NCI-H146 (cell line): Measurements from ENCODE around the gene BTG1.

ENCODE experiments used
- DNase-seq: peaks from one replicate; lab custom pipeline; 2025; lab: John Stamatoyannopoulos, UW

The BTG1 gene

DNA sequence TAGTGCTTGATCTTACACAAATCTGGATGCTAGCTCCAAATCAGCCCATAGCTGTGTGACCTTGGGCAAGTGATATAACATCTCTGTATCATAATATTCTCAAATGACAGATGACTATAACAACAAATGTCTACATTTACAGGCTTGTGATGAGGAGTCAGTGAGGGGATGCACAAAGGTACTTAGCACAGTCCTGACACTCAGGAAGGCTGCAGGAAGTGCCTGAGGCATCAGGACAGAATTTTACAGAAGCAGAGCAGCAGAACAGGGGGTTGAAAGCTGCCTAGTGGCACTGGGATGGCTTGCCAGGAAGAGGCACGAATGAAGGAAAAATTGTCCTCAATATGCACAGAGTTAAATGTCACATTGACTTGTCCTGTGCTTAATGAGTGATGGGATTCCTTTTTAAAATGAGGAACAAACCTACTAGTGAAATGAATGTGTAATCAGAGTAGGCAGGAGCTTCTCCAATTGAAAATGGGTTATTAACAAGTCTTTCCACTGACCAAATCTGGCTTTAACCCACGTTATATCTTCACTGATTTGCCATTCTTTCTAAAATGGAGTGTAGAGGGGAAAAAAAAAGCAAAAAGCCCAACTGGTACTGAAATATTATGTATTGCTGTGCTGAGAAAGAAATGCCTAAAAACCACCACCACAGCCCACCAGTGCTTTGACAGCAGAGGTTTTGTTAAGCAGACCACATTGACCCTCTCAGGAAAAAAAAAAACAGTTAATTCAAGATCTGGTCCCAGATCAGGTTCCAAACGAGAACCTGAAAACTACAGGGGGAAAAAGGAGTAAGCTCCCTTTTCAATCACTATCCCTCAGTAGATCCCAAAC, 11.6 kb downstream of the BTG1 start:
- no peak for DNase-seq

DNA sequence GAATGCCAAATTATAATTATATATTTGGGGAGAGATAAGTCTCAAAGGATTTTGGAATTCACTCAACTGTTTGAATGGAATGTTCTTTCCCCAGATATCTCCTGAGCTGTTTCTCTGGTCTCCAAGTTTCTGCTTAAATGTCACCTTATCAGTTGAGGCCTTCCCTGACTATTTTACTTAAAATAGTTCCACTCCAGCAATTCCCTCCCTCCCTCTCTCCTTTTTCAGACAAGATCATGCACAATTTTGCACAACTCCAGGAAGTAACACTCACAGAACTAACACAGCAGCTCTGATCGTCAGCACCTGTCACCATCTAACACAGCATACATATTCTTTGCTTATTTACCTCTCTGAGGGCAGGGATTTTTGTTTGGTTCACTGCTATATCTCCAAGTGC, 12.5 kb downstream of the BTG1 start:
- DNase-seq = no peak

DNA sequence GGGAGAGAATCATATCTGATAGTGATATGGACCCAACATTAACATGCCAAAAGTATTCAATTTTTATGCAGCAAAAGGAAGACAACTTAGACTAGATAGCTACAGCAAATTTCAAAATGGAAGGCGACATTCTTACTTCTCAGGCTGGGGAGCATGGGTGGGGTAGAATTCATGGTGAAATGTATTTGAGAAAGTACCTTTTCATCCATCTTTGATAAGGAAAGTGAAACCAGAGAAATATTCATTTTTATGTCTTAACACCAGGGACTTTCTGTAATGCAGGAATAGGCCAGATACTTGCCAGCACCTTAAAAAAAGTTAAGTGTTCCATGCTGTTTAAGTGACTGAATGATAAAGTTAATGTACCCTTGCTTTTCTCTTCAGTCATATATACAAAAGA, 13.4 kb downstream of the BTG1 start:
- no peak for DNase-seq

DNA sequence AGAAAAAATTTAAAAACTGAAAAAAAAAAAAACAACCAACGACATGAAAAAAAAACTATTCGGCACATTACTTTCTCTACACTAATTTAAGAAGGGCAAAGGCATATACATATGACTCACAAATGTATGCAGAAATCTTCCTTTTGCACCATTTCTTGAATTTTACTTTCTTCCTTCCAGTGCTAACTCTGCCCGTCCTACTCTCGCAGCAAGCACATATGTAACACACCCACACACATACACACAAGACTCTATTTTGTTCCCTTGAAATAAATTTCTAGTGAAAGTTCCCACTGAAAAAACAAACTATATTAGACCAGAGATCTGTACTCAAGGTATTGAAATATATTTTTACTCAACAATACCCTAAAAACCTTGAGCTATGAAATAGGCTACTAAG, 14.6 kb downstream of the BTG1 start:
- DNase-seq = no peak

DNA sequence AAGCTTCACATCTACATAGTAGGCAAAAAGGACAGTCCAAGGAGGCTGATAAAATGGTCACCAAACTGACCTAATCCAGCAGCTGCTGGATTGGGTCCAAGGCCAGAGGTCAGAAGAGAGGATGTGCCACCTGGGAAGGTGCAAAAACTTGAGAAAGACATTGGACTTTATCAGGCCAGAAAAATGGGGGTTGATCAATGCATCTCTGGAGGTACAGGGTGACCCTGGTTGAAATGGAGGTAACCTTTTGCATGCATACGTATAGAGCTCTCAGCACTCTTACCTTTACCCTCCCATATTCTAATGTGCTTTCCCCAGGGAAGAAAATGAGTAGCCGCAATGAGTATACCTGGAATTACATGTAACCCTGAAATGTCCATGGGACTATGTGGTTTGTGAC, 16.0 kb downstream of the BTG1 start:
- DNase-seq = no peak

DNA sequence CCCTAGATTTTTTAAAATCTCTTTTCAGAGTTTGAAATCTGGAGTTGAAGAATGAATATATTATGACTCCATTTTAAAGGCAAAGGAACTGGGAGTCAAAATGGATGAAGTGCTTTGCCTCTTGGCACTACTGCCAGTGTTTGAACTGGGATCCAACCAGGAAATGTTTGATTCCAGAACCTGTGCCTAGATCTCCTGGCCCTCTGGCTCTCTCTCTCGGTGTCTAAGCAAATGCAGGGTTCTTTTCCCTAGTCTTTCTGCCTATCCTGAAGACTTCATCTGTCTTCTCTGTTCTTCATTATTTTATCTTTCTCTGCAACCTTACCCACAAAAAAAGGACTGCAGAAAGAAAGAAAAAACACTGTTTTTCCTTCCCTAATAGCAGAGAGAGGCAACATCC, 17.0 kb downstream of the BTG1 start:
- DNase-seq = no peak

DNA sequence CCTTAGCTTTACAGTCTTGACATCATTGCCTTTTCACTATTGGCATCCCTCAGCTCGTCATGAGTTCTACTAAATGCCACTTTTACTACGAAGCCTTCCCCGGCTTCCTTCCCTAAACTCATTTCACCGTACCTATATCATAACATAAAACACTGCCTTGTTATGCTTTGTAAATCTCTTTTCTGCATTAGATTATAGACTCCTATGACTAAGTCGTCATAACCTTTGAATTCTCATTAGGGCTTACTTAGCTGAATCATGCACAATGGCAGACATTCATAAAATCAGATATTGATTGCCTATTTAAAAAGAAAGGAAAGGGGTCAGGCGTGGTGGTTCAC, 21.0 kb downstream of the BTG1 start:
- DNase-seq = no peak

DNA sequence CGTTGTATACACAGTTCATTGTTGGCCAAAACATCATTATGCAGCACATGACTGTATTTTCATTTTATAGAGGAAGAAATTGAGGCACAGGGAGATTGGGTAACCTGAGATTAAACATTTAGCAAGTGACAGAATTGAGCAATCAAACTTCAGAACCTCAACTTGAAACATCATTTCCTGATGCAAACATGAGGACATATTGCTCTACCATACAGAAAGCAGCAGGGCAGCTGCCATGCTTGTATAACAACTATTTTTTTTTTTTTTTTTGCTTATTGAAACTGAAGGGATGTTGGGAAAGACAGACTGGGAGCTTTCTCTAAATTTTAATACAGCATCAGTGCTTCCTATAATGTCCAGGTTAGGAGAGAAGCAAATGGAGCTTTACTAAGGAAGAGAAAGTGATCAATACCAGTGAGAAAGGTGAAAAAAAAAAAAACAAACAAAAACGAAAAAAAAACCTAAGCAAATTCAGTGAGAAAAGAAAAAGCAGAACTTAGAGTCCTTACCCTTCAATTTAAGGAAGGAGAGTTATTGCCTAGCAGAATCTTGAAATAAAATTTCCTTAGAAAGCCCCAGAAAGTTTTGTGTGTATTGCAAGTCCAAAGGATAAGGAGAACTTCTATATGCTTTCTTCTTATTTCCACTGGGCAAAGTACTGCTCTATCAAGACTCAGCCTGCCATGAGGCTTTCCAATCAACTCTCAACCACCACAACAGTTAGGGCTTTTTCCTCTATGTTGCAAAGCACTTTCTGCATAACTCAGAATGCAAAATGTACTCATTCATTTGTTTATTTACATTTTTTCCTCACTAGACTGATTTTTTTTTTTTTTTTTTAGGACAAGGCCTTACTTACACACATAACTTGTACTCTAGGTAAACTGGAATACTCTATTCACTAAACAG, 21.6 kb downstream of the BTG1 start:
- DNase-seq = no peak

DNA sequence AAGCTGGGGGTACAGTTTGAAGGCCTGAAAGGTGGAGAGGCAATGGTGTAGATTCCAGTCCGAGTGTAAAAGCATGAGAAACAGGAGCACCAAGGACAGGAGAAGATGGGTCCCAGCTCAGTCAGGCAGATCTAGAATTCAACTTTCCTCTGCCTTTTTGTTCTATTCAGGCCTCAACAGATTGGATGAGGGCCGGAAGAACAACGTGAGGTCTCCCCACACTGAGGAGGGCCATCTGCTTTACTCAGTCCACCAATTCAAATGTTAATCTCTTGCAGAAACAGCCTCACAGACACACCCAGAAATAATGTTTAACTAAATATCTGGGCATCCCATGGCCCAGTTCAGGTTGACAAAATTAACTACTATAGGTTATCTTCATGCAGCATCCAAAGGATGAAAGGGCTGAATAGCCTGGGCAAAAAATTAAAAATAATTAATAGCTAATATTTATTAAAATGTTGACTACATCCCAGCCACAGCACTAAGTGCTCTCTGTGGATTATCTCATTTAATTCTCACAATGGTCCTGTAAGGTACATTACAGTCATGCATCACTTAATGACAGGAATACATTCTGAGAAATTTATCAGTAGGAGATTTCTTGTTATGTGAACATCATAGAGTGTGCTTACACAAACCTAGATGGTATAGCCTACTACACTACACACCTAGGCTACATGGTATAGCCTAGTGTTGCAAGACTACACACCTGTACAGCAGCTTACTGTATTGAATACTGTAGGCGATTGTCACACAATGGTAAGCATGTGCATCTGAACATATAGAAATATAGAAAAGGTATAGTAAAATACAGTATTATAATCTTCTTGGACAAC, 22.5 kb downstream of the BTG1 start:
- no peak for DNase-seq

DNA sequence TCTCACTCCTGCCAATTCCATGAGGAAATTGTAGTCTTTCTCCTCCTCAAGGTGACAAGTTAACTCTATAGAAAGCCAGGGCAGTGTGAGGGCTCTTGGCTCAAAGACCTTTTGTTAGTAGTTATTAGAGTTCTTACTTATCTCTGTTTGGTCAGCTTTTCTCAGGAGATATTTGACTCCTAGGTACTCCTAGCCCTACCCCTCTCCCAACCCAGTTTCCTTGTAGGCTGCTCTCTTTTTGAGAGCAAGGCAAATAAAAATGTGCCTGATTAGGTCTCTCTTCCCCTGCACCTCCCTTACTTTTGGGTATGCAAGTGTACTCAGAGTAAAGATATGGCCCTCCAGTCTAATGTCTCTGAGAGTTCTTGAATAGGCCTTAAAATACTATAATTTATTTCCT, 23.8 kb downstream of the BTG1 start:
- DNase-seq = no peak

DNA sequence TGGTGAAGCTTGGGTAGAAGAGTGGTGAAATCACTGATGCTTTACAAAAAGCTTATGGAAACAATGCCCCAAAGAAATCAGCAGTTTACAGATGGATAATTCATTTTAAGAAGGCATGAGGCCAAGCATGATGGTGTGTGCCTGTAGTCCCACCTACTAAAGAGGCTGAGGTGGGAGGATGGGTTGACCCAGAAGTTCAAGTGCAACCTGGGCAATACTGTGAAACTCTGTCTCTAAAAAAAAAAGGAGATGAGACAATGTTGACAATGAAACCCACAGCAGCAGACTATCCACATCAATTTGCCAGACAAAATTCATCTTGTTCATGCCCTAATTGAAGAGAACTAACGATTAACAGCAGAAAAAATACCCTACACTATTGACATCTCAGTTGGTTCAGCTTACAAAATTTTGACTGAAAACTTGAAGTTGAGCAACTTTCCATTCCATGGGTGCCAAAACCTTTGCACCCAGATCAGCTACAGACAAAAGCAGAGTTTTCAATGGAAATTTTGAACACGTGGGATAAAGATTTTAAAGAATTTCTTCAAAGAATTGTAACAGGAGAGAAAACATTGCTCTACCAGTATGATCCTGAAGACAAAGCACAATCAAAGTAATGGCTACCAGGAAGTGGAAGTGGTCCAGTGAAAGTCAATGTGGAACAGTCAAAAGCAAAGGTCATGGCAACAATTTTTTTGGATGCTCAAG, 26.7 kb downstream of the BTG1 start:
- no peak for DNase-seq

DNA sequence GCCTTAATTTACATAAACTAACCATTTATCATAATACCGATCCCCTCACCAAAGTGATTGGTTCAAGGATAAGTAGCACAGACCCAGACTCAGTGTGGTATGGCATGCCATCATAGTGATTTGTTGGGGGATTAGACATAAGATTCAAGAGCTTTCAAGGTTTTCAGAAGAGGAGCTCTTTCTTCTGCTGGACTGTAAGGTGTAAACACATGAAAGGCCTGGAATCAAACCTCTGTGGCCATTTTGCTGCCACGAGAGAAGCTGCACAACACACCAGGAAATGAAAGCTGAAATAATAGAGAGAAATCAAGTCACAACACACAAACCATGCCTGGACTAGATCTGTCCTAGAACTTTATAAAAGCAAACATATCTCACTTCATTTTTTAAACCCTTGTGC, 30.8 kb downstream of the BTG1 start:
- no peak for DNase-seq

DNA sequence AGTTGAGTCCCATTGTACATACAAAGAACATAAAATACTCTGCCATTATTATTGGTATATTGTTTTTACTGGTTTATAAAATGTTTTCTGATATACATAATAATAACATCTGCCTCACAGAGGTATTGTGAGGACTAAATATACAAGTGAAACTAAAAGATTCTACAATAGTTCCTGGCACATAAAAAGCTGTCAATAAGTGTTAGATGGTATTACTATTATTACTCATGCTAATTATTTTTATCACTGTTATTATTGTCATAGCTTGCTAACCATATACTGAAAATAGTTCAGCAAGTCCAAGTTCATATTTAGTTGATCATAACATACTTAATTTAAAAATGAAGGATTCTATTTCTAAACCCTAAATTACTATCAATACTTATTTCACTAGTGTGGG, 34.4 kb downstream of the BTG1 start:
- DNase-seq = no peak

DNA sequence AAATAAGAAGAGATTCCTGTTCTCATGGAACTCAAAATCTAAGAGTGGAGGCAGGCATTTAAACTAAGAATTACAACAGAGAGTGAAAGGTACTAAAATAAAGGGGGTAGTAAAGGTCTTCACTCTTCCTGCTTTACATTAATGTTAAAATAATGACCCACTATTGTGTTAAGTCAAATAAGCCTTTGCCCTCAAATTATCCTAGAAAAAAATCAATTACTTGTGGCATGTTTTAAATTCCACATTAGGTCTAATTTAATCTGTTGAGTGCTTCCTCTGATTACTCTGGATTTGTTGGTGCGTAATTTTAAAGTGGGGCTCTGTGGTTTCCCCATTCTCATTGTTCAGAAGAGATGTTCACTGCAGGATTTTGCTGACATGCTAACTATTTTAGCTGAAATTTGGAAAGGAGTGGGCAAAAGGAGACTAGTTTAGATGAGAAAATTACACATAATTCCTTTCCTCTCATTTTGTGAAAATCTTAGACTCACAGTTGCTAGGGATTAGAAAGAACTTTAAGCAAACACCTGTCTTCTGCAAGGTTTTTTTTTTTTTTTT, 35.5 kb downstream of the BTG1 start:
- DNase-seq = peak; percentile 39

DNA sequence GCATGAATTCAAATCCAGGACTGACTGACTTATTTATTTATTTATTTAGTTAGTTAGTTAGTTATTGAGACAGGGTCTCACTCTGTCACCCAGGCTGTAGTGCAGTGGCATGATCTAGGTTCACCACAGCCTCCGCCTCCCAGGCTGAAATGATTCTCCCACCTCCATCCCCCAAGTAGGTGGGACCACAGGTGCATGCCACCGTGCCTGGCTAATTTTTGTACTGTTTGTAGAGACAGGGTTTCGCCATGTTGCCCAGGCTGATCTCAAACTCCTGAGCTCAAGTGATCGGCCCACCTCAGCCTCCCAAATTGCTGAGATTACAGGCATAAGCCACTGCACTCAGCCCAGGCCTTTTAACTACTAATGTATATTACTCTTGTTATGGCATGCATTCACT, 36.0 kb downstream of the BTG1 start:
- DNase-seq = no peak

DNA sequence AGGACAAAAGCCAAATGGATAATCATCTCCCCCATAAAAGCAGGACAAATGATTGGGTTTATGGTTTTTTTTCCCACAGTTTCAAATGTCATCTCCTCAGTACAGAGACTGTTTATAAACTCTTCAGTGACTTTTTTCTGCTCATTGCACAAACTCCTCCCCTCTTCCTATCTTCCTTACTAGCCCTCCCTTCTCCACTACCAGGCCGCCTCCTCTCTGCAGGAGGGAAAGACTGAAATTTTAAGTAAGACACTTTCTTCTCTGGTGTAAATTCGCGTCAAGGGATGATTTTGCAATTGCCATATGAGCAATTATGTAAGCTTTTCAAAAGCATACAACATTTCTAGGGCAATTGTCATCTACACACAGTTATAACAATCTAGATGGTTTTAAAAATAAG, 37.0 kb downstream of the BTG1 start:
- DNase-seq = peak; percentile 27

DNA sequence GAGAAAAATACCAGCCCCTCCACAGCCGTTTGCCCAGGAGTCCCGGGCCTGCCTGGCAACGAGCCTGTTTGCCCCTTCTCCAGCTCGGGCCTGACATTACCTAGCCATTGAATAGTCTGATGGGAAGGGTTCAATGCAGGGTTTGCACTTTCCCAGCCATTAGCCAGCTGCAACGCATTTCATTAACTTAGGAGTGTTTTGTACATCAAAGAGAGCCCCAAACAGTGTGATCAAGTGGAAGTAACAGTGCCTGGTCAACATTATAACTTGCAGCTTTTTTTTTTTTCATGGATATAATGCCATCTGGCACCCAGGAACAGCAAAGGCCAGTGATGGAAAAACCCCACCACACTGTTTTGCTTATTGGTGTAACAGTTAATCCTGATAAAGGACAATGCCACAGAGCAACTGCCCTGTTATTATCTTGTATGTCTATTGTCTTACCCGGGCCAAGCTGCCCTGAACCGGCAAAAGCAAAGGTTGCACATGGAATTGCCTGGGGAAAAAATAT, 38.0 kb downstream of the BTG1 start:
- DNase-seq = peak; percentile 90

DNA sequence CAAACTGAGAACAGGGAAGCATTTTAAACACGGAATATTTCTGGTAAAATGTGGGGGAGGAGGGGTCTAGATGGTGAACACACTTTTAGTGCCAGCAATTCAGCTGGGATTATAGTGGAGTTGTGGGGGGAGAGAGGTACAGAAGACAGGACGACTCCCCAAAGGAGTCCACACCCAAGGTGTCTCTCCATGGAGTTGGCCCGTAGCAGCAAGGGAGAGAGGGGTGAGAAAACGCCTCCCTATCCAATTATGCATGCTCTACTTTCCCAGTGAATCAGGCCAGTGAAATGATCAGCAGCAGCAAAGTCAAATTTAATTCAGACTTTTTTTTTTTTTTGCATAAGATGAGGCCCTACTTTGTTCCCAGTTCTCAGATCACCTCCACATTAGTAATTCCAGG, 38.6 kb downstream of the BTG1 start:
- no peak for DNase-seq

DNA sequence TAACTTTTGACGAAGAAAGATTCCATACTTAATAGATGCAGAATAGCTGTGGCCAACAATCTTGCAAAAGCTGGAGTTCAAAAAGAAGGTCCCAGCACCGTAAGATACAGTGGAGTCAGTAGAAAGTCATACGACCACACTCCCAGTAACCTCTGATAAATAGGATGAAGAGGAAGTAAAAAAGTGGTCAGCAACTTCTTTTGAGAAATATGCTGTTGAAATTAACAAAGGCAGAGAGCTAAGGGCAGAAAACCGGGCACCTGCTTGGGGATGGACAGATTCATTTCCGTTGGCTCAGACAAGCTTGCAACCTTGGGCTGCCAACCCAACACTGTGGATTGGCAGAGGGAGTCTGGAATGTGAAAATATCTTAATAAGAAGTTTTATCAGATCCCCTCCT, 40.0 kb downstream of the BTG1 start:
- DNase-seq = no peak

DNA sequence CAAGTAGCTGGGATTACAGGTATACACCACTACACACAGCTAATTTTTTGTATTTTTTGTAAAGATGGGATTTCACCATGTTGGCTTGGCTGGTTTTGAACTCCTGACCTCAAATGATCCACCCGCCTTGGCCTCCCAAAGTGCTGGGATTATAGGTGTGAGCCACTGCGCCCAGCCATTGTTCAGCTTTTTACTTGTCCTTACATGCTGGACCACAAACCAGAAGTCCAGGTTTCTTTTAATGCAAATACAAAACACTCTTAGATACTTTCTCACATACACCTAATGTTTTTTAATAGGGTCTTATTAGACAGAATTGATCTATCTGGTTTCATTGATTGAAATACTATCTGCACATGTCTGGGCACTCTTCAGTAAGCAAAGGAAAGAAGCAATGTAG, 40.5 kb downstream of the BTG1 start:
- no peak for DNase-seq

DNA sequence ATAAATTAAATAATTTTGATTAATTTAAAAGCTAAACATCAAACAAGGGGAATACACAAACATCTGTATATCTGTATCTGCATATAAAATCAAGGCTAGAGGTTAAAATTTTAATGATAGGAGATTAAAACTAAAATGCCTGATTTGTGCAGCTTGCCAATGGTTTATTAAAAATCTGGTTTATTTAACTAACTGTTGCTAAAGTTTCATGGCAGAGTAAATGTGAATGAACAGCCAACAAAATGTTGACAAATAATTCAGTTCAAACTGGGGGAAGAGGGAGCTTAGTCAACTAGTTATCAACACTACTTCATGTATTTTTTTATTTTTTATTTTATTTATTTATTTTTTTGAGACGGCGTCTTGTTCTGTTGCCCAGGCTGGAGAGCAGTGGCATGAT, 43.0 kb downstream of the BTG1 start:
- DNase-seq = no peak
